HG02610 (cell line): ENCODE data around the gene NYAP1.
"Not testable (repeated sequence)": the region's sequence is repeated elsewhere in the genome, so short reads cannot be mapped to it uniquely, and the experiment has no call there.

Source experiments
- ATAC-seq: cut with Tn5 transposase; IDR thresholded peaks from one replicate; pipeline ENCODE4 v1.9.1; 2021; ENCODE audit warnings: mild to moderate bottlenecking, moderate library complexity; ENCODE audit not compliant: unreplicated experiment

NYAP1 gene

GRCh38 chr7:100481466-100481865 is 2.3 kb upstream of the NYAP1 start:
- ATAC-seq = no peak

GRCh38 chr7:100482728-100483089 is 1.0 kb upstream of the NYAP1 start:
- ATAC-seq = no peak

- ATAC-seq = peak; percentile 51
These were observed 521 bp upstream of the NYAP1 start for GRCh38 chr7:100483090-100483721.

GRCh38 chr7:100484673-100485045 is 932 bp downstream of the NYAP1 start:
- ATAC-seq = no peak

GRCh38 chr7:100485471-100485876 is 1.7 kb downstream of the NYAP1 start:
- no peak for ATAC-seq

GRCh38 chr7:100486111-100486636 is 2.4 kb downstream of the NYAP1 start:
- no peak for ATAC-seq

- no peak for ATAC-seq
These were observed 3.2 kb downstream of the NYAP1 start for GRCh38 chr7:100486753-100487446.

- no peak for ATAC-seq
These were observed 4.8 kb downstream of the NYAP1 start for GRCh38 chr7:100488333-100489095.

- ATAC-seq = no peak
These were observed 5.4 kb downstream of the NYAP1 start for GRCh38 chr7:100489121-100489520.

GRCh38 chr7:100489824-100490223 is 6.1 kb downstream of the NYAP1 start:
- no peak for ATAC-seq

- ATAC-seq = no peak
These were observed 6.9 kb downstream of the NYAP1 start for GRCh38 chr7:100490483-100491191.

GRCh38 chr7:100491192-100491578 is 7.5 kb downstream of the NYAP1 start:
- no peak for ATAC-seq

GRCh38 chr7:100492738-100493475 is 9.2 kb downstream of the NYAP1 start:
- no peak for ATAC-seq

GRCh38 chr7:100493476-100494264 is 9.9 kb downstream of the NYAP1 start:
- ATAC-seq = no peak

GRCh38 chr7:100496509-100496908 is 12.8 kb downstream of the NYAP1 start:
- no peak for ATAC-seq

GRCh38 chr7:100500743-100501142 is 17.0 kb downstream of the NYAP1 start:
- ATAC-seq = not testable (repeated sequence)

GRCh38 chr7:100504031-100504430 is 20.3 kb downstream of the NYAP1 start:
- ATAC-seq = not testable (repeated sequence)

GRCh38 chr7:100504887-100505611 is 21.3 kb downstream of the NYAP1 start:
- ATAC-seq = no peak

GRCh38 chr7:100506356-100506923 is 22.7 kb downstream of the NYAP1 start:
- ATAC-seq = no peak
